Measurements from ENCODE around the gene USP25.
A peak's percentile ranks its signal among the peaks of the same experiment; 100 is the strongest.

The USP25 gene

GRCh38 chr21:15823486-15824150, 93.8 kb downstream of the USP25 start:
- no peak for TF ChIP-seq CTCF (conservative IDR thresholded peaks at IDR 0.05; ENCODE audit: low read length)
- H3K4me3 ChIP-seq (ENCODE audit: low read length), result no peak overlapping the region
- no peak for DNase-seq (ENCODE audit: low read depth)

DNA sequence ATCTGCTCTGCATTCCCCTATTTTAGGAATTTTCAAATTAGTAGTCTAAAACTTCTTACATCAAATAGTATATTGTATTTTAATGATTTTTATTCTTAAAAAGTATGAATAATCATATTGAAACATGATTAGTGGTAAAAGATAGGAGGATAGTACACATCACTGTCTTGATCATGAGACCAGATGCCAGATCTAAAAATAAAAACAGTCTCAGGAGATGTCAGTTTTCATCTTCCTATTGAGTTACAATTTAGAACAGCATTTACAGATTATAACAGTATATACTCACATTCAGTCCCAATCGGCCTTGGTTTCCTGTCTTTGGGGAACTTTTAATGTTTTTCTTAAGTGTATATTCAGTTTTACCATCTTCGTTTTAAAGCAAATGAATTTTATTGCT, 95.9 kb downstream of the USP25 start:
- no peak overlapping the region for H3K4me3 ChIP-seq (ENCODE audit: low read length)
- TF ChIP-seq CTCF (conservative IDR thresholded peaks at IDR 0.05; ENCODE audit: low read length), result no peak
- no peak for DNase-seq (ENCODE audit: low read depth)

- TF ChIP-seq CTCF (conservative IDR thresholded peaks at IDR 0.05; ENCODE audit: low read length), result peak; percentile 47
- no peak overlapping the region for H3K4me3 ChIP-seq (ENCODE audit: low read length)
- DNase-seq (ENCODE audit: low read depth), result peak; percentile 22
These were observed 96.5 kb downstream of the USP25 start for GRCh38 chr21:15826147-15826780.

DNA sequence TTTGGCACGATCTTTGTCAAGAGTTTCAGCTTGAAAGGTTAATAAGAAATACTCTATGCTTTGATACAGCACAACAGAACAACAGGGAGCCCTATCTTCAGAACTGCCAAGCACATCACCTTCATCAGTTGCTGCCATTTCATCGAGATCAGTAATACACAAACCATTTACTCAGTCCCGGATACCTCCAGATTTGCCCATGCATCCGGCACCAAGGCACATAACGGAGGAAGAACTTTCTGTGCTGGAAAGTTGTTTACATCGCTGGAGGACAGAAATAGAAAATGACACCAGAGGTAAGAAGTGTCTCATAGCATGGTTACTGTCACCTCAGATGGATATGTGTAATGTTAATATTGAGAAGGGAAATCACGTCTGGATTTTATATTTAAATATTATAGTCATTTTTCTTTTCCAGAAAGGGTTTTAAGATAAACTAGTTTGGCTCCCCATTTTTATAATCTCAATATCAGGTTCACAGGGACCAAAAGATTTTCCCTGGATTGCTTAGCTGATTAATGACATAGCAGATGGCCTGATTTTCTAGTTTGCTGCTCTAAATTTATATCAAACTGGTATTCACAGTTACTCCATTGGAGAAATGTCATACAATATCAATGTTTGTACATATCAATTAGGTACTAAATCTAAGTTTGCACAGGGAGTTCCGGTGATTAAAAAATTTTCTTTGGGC, 97.3 kb downstream of the USP25 start:
- H3K4me3 ChIP-seq (ENCODE audit: low read length), result no peak overlapping the region
- TF ChIP-seq CTCF (conservative IDR thresholded peaks at IDR 0.05; ENCODE audit: low read length), result no peak
- no peak for DNase-seq (ENCODE audit: low read depth)

GRCh38 chr21:15831497-15831896, 101.7 kb downstream of the USP25 start:
- no peak overlapping the region for H3K4me3 ChIP-seq (ENCODE audit: low read length)
- DNase-seq (ENCODE audit: low read depth), result no peak
- no peak for TF ChIP-seq CTCF (conservative IDR thresholded peaks at IDR 0.05; ENCODE audit: low read length)

DNA sequence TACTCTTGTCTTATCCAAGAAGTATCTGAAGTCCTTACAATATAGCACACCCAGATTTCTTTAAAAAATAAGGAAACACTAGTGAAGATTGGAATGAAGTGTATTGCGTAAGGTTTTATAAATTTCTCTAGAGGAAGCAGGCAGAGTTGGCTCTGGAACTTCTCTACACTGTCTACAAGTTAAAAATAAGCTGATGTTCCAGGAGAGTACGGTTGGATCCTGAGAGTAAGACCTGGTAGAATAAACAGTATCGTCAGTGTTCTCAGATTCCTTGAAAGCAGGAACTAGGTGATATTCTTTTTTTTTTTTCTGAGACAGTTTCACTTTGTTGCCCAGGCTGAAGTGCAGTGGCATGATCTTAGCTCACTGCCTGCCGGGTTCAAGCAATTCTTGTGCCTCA, 107.9 kb downstream of the USP25 start:
- TF ChIP-seq CTCF (conservative IDR thresholded peaks at IDR 0.05; ENCODE audit: low read length), result no peak
- DNase-seq (ENCODE audit: low read depth), result peak; percentile 50
- H3K4me3 ChIP-seq (ENCODE audit: low read length), result no peak overlapping the region

- no peak for TF ChIP-seq CTCF (conservative IDR thresholded peaks at IDR 0.05; ENCODE audit: low read length)
- H3K4me3 ChIP-seq (ENCODE audit: low read length), result no peak overlapping the region
- no peak for DNase-seq (ENCODE audit: low read depth)
These were observed 109.2 kb downstream of the USP25 start for GRCh38 chr21:15839026-15839425.
